ENCODE measurements around the gene KCNJ9.

DNA sequence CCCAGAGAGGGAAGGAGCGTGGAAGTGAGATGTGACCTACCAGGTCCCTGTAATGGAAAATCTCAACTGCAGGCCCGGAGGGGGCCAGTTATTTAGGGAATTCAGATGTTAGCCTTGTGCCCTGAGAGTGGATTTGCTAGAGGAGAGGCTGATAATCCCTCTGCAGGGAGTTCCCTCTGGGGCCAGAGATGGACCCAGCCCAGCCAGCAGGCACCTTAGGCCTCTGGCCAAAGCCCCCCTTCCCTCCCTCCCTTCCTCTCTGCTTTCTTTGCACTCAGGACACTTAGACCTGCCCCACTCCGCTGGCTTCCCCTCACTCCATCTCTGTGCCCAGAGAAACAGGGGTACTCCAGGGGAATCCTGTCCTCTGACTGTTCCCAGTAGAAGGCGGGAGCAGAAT is 32.7 kb downstream of the KCNJ9 start:
- TF ChIP-seq YY1 (IDR thresholded peaks at IDR 0.05; ENCODE audit: low read depth, low read length) (no peak), HDAC6 (IDR thresholded peaks at IDR 0.05; ENCODE audit: unreplicated experiment) (no peak)
- TF ChIP-seq, protein P1, sequence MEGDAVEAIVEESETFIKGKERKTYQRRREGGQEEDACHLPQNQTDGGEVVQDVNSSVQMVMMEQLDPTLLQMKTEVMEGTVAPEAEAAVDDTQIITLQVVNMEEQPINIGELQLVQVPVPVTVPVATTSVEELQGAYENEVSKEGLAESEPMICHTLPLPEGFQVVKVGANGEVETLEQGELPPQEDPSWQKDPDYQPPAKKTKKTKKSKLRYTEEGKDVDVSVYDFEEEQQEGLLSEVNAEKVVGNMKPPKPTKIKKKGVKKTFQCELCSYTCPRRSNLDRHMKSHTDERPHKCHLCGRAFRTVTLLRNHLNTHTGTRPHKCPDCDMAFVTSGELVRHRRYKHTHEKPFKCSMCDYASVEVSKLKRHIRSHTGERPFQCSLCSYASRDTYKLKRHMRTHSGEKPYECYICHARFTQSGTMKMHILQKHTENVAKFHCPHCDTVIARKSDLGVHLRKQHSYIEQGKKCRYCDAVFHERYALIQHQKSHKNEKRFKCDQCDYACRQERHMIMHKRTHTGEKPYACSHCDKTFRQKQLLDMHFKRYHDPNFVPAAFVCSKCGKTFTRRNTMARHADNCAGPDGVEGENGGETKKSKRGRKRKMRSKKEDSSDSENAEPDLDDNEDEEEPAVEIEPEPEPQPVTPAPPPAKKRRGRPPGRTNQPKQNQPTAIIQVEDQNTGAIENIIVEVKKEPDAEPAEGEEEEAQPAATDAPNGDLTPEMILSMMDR (IDR thresholded peaks at IDR 0.05 in 2 of 3, conservative IDR thresholded peaks at IDR 0.05 in 1 of 3; ENCODE audit: control insufficient read depth in 2 of 3, extremely low read depth in 1 of 3, insufficient read depth in 1 of 3, low read depth in 3 of 3, low read length in 3 of 3) = no peak
